GM18498 (cell line): Measurements from ENCODE around the gene PRICKLE1.

Source experiments
- ATAC-seq: cut with Tn5 transposase; IDR thresholded peaks from one replicate; pipeline ENCODE4 v1.9.1; 2021; ENCODE audit warnings: mild to moderate bottlenecking, moderate library complexity; ENCODE audit not compliant: unreplicated experiment

Gene PRICKLE1

DNA sequence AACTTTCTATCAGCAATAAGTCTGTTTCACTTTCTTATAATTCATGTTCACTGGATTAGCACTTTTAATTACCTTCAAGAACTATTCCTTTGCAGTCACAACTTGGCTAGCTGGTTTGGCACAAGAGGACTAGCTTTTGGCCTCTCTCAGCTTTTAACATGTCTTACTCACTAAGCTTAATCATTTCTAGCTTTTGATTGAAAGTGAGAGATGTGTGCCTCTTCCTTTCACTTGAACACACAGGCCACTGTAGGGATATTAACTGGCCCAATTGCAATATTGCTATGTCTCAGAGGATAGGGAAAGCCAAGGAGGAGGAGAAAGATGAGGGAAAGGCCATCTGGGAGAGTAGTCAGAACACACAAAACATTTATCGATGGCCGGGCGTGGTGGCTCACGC lies 92.7 kb downstream of the PRICKLE1 start:
- no peak for ATAC-seq

GRCh38 chr12:42495244-42495643 lies 94.3 kb downstream of the PRICKLE1 start:
- ATAC-seq: no peak

DNA sequence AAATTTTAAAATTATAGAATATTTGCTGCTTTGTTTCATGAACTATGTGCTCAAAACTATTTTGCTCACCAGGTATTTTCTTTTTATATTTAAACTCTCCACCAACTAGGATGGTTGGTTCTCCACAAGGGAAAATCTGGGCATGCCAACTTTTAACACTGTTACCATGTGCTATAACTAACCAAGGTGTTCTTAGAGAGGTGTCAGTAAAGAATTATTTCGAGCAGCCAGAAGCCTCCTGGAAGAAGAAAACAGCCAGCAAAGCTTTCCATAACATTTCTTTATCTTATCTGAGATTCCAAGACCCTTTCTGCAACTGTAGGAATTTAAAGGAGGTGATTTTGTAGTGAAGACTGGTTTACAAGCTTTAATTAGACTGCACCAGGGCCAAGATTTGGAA lies 97.3 kb downstream of the PRICKLE1 start:
- ATAC-seq: no peak

DNA sequence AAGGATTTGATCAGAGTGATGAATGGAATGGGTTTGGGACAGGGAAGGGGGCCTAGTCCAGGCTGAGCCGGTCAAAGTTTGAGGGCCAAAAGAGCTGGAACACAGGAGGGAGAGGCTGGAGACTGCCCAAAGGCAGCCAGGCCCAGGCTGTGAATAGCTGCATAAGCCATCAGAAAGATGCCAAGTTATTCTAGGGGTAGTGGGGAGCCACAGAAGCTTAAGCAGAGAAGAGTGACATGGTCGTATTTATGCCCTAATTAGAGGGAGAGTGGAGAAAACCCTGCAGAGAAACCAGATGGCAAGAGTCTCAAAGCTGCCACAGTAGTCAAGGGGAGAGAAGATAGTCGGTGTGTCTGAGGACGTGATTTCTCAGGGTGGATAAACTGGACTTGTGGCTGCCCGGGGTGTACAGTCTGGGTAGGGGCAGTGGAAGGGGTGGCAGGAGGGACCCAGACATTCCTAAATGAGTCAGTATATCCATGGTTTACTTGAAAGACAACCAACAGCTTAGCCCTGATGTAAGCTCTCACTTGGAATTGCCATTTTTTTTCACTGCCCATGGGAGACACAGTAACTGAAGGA lies 99.2 kb downstream of the PRICKLE1 start:
- ATAC-seq: no peak

DNA sequence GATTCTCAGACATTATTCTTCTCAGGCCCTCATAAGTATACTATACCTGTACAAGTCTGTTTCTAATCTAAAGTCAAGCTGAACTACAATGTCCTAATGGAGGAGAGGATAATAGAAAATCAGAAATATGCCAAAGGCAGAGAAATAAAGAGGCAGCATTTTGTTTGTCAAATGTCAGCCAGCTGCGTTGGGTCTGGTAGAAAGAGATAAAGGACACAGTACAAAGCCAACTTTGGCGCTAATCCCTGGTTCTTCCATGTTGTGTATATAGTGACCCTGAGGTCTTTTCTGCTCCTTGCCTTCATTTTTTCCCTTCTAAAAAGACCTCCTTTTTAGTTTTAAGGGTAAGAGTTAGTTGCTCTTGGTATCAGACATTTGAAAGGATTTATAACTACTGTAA lies 103.1 kb downstream of the PRICKLE1 start:
- no peak for ATAC-seq

- no peak for ATAC-seq
Measured at GRCh38 chr12:42485823-42486222, 103.7 kb downstream of the PRICKLE1 start.

DNA sequence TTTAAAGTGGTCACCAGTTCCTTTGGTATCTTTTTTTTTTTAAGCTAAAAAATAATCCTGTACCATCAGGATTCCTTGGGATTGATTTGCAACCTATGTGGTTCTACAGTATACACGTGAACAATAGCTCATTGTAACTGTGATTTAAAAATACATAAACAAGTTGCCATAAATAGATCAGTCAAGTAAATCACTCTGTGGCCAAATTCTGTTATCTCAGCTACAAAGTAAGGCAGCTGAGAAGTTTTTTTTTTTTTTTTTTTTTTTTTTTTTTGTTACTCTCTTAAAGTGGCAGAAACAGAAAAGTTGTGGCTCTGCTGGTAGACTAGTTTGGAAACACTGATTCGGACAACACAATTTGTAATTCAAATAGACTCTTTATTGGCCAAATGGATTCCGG lies 104.5 kb downstream of the PRICKLE1 start:
- ATAC-seq: no peak

DNA sequence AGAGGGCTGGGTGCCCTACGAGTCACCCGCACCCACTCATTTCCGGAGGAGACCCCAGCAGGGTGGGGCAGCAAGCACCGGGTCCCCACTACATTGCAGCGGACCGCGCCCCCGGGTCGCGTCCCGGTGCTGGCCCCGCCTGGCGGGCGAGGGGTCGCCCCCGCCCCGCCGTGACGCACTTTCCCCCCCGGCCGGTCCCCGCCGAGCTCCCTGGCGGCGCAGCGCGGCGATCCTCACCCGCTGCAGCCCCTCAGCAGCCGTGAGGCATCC lies 106.1 kb downstream of the PRICKLE1 start:
- ATAC-seq: peak; percentile 44

GRCh38 chr12:42482748-42483520 lies 106.6 kb downstream of the PRICKLE1 start:
- peak; percentile 80 for ATAC-seq

DNA sequence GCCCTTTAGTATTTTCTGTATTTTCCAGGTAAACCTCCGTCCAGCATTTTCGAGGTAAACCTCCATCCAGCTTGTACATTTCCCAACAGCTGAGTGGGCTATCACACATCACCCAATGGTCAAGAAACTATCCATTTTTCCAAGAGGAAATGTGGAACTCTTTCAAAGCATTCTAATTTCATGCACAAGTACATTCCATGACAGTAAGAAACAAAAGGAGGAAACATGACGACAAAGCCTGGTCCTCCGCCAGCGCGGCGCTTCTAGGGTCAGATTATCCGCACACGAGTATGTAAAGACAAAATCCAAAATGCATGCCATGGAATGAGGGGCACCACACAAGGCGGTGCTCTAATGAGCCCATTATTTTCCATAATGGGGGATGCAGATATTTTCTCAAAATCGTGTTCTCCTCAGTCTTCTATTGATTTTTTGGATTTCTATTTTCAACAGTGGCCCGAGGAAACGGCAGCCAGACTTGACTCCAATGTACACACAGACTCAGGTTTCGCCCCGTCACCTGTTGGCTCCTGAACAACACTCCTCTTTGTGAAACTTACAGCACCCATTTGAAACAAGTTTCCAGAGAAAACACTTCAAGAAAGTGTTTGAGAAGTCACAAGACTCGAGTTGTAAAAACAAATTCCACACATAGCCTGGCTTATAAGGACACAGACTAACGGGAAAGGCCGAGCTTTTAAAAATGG lies 107.4 kb downstream of the PRICKLE1 start:
- ATAC-seq: no peak

DNA sequence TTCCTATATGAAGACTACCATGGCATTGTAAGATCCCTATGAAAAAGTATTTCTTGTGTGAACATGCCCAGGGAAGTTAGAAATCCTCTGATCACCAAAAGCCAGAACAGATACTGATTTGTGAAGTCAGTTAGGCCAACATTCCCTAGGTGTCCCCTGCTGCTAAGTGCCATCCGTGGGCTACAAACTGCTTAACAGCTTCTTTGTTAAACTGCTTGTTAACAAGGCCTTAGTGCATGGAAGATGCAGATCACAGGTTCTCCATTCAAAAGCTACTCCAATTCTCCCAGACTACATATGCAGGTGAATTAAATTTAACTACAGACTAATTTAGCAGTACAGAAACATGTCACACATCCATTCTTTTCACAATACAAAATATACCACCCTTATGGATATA lies 108.2 kb downstream of the PRICKLE1 start:
- no peak for ATAC-seq

GRCh38 chr12:42477941-42478340 lies 111.6 kb downstream of the PRICKLE1 start:
- ATAC-seq: no peak

GRCh38 chr12:42475106-42475505 lies 114.4 kb downstream of the PRICKLE1 start:
- ATAC-seq: peak; percentile 63

GRCh38 chr12:42474391-42474790 lies 115.2 kb downstream of the PRICKLE1 start:
- ATAC-seq: no peak

- no peak for ATAC-seq
Measured at GRCh38 chr12:42473561-42473960, 116.0 kb downstream of the PRICKLE1 start.

GRCh38 chr12:42473130-42473529 lies 116.4 kb downstream of the PRICKLE1 start:
- no peak for ATAC-seq

DNA sequence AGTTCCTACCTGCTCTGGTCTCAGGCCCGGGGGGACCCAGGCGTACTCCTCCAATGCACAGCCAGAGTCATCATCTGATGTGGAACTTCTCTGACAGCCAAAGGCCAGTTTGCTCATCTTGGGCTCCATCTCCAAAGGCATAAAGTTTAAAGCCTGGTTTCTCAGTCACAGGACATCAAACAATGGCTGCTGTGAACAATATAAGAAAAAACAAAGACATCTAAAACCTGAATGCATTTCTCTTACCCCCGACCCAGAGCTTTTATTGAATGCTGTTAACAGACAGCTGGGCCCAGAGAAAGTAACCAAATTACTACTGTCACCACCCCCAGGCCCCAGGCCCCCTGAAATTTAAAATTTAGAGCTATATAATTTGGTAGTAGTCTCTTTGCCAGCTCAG lies 117.2 kb downstream of the PRICKLE1 start:
- no peak for ATAC-seq

GRCh38 chr12:42469355-42470175 lies 120.0 kb downstream of the PRICKLE1 start:
- peak; percentile 95 for ATAC-seq

GRCh38 chr12:42468921-42469320 lies 120.6 kb downstream of the PRICKLE1 start:
- no peak for ATAC-seq

- no peak for ATAC-seq
Measured at GRCh38 chr12:42468341-42468821, 121.2 kb downstream of the PRICKLE1 start.

GRCh38 chr12:42463671-42464070 lies 125.9 kb downstream of the PRICKLE1 start:
- no peak for ATAC-seq
